GM12878 (cell line): ENCODE measurements around the gene PCDHGA6. TPM values are rescaled to one million over a fixed set of nuclear protein-coding genes. Genes with fewer than 3 reads are reported as not detected.

Experiments
- ATAC-seq: fragments of 200-7000 bp; cut with Tn5 transposase; 3 replicates; pipeline ENCODE4 v1.9.1; 2020; ENCODE audit warnings: mild to moderate bottlenecking, moderate library complexity
- BruUV-seq: library from RNA; stranded (reverse); fragments of 400-500 nt; replicated peaks from 2 replicates; lab custom pipeline; 2021; lab: Mats Ljungman, UMichigan
- CTCF ChIA-PET: fragments of 300-600 bp; sonication (Branson Sonifier 250); formaldehyde crosslinking; extraction: SDS; loops from one replicate; lab custom pipeline; 2021; ENCODE audit warnings: inconsistent platforms; lab: Yijun Ruan, JAX
- POLR2A ChIA-PET: fragments of 350-600 bp; formaldehyde crosslinking; extraction: SDS; loops from one replicate; lab custom pipeline; 2021; ENCODE audit warnings: inconsistent platforms; lab: Charles Lee
- RAD21 ChIA-PET: fragments of 300-600 bp; sonication (Branson Sonifier 250); formaldehyde crosslinking; loops from one replicate; lab custom pipeline; 2023; ENCODE audit warnings: antibody characterized with exemption; ENCODE audit not compliant: unreplicated experiment; lab: Charles Lee
- SMC1A ChIA-PET: fragments of 300-600 bp; sonication (Branson Sonifier 250); formaldehyde crosslinking; loops from one replicate; lab custom pipeline; 2023; ENCODE audit not compliant: unreplicated experiment, uncharacterized antibody; lab: Charles Lee
- DNase-seq: peaks from one replicate; pipeline ENCODE4 v3.0.0-alpha.2; 2011; ENCODE audit warnings: low read depth, low spot score
- FAIRE-seq: peaks from 3 replicates; lab custom pipeline; 2011; peaks lifted over from hg19 to GRCh38; lab: Jason Lieb, UNC
- H2AFZ ChIP-seq: 2 replicates; pipeline ENCODE4 v1.6.0; 2011; ENCODE audit warnings: low read depth, low read length, control low read depth; ENCODE audit not compliant: control insufficient read depth
- H3K27ac ChIP-seq: 2 replicates; pipeline ENCODE4 v1.5.1; 2011; ENCODE audit warnings: control low read depth; ENCODE audit not compliant: control insufficient read depth, insufficient read depth
- H3K27me3 ChIP-seq, 2 experiments: replicated peaks in 1 of 2; 2 replicates each; pipeline versions ENCODE4 v1.6.0 to v1.6.1; 2011; ENCODE audit warnings: low read length in 1 of 2; ENCODE audit not compliant: control insufficient read depth in 2 of 2, insufficient read depth in 2 of 2
- H3K36me3 ChIP-seq, 2 experiments: 2 replicates each; pipeline ENCODE4 v1.5.1; 2011; ENCODE audit warnings: low read length in 1 of 2; ENCODE audit not compliant: control insufficient read depth in 2 of 2, insufficient read depth in 2 of 2
- H3K4me1 ChIP-seq: 2 replicates; pipeline ENCODE4 v1.6.1; 2011; ENCODE audit warnings: mild to moderate bottlenecking, low read length, moderate library complexity, mixed read lengths; ENCODE audit not compliant: control insufficient read depth, insufficient read depth
- H3K4me2 ChIP-seq: 2 replicates; pipeline ENCODE4 v1.6.0; 2011; ENCODE audit warnings: control low read depth; ENCODE audit not compliant: control insufficient read depth, insufficient read depth
- H3K4me3 ChIP-seq: fragments of 200-600 bp; sonication (generic); 2 replicates; pipeline ENCODE4 v1.5.1; 2016
- H3K79me2 ChIP-seq: 2 replicates; pipeline ENCODE4 v1.6.0; 2011; ENCODE audit warnings: low read length; ENCODE audit not compliant: control insufficient read depth, insufficient read depth
- H3K9ac ChIP-seq: 2 replicates; pipeline ENCODE4 v1.8.0; 2011; ENCODE audit warnings: low read length, control low read depth, mixed read lengths; ENCODE audit not compliant: control insufficient read depth, insufficient read depth
- H3K9me3 ChIP-seq: replicated peaks from 3 replicates; pipeline ENCODE4 v1.5.1; 2011; ENCODE audit warnings: mild to moderate bottlenecking, low read length; ENCODE audit not compliant: control insufficient read depth, insufficient read depth
- H4K20me1 ChIP-seq: 2 replicates; pipeline ENCODE4 v1.6.0; 2011; ENCODE audit not compliant: control insufficient read depth, insufficient read depth
- CBX3 ChIP-seq: fragments of 200-600 bp; sonication (generic); IDR thresholded peaks from 2 replicates; pipeline ENCODE4 v1.6.1; 2016; ENCODE audit warnings: low read depth, borderline replicate concordance
- CREM ChIP-seq: IDR thresholded peaks from 2 replicates; pipeline ENCODE4 v1.6.1; 2014; ENCODE audit warnings: antibody characterized with exemption, low read depth
- KLF5 ChIP-seq: fragments of 450-650 bp; IDR thresholded peaks from 2 replicates; pipeline ENCODE4 v1.6.1; 2014; ENCODE audit warnings: mild to moderate bottlenecking; ENCODE audit not compliant: partially characterized antibody
- NFIC ChIP-seq: IDR thresholded peaks from 2 replicates; pipeline ENCODE4 v1.6.1; 2012; ENCODE audit warnings: low read depth, mild to moderate bottlenecking, inconsistent platforms, low read length, moderate library complexity
- NFXL1 ChIP-seq: fragments of 450-650 bp; IDR thresholded peaks from 2 replicates; pipeline ENCODE4 v1.6.1; 2017; ENCODE audit warnings: antibody characterized with exemption, mild to moderate bottlenecking, borderline replicate concordance
- NR2C2 ChIP-seq: IDR thresholded peaks from 2 replicates; pipeline ENCODE4 v1.6.1; 2011; ENCODE audit warnings: borderline replicate concordance, low read depth; ENCODE audit not compliant: control insufficient read depth, insufficient read length
- NRF1 ChIP-seq: conservative IDR thresholded peaks from 2 replicates; pipeline ENCODE4 v1.6.1; 2011; ENCODE audit warnings: mild to moderate bottlenecking, low read depth, low read length, improper control_type of control experiment
- RAD21 ChIP-seq: IDR thresholded peaks from 2 replicates; pipeline ENCODE4 v1.6.1; 2011; ENCODE audit warnings: mild to moderate bottlenecking, low read depth, low read length, moderate library complexity; ENCODE audit not compliant: insufficient read depth
- RAD51 ChIP-seq: fragments of 450-650 bp; IDR thresholded peaks from 2 replicates; pipeline ENCODE4 v1.6.1; 2016; ENCODE audit warnings: moderate library complexity, mild to moderate bottlenecking, inconsistent platforms
- RBBP5 ChIP-seq: fragments of 200-600 bp; sonication (generic); conservative IDR thresholded peaks from 2 replicates; pipeline ENCODE4 v1.6.1; 2016
- RFX5 ChIP-seq: IDR thresholded peaks from 2 replicates; pipeline ENCODE4 v1.6.1; 2011; ENCODE audit warnings: low read depth, low read length, improper control_type of control experiment
- SPI1 ChIP-seq: IDR thresholded peaks from 2 replicates; pipeline ENCODE4 v1.6.1; 2011; ENCODE audit warnings: low read depth, mild to moderate bottlenecking, low read length, moderate library complexity, borderline replicate concordance; ENCODE audit not compliant: insufficient read depth
- ZNF207 ChIP-seq: fragments of 450-650 bp; IDR thresholded peaks from 2 replicates; pipeline ENCODE4 v1.6.1; 2014; ENCODE audit warnings: antibody characterized with exemption, mild to moderate bottlenecking, borderline replicate concordance
- WGBS: methylation state at CpG from one replicate; pipeline ENCODE4 v1.1.6; 2016; ENCODE audit warnings: low lambda C conversion rate; ENCODE audit not compliant: insufficient replicate concordance, insufficient coverage; ENCODE audit errors: missing lambda C conversion rate; 5-methylcytosine and 5-hydroxymethylcytosine counted together
- in situ Hi-C: fragments of 300-500 bp; cut with MboI; formaldehyde crosslinking; loops from 9 replicates; pipeline ENCODE4 v1.14.3; 2018; ENCODE audit warnings: mixed read lengths
- intact Hi-C: fragments of 100-400 bp; cut with micrococcal nuclease; formaldehyde crosslinking; loops from one replicate; pipeline ENCODE4 v1.14.2; 2022; ENCODE audit not compliant: unreplicated experiment
- polyA plus RNA-seq, 11 experiments: library from polyadenylated mRNA; depleted of rRNA in 4 of 11; unstranded in 6 of 11; stranded (reverse) in 5 of 11; fragments of >200 nt; fragmentation: Nextera tagmentation in 4 of 11; fragmentation: Illumina TruSeq in 1 of 11; extraction: Ambion mirVana in 4 of 11; extraction: Trizol in 1 of 11; gene quantifications; 1 replicate in 1 of 11; 2 replicates in 10 of 11; pipeline versions ENCODE4 v1.2.1 to v1.2.3, GENCODE V29; 2011 to 2016; ENCODE audit warnings: inconsistent platforms in 2 of 11, missing spikeins in 2 of 11, low read depth in 1 of 11
- total RNA-seq, 4 experiments: library from RNA; depleted of rRNA in 3 of 4; stranded (reverse); fragments of >200 nt in 3 of 4; fragmentation: Illumina TruSeq in 1 of 4; extraction: Trizol in 1 of 4; gene quantifications; 2 replicates each; pipeline versions ENCODE4 v1.2.1 to v1.2.3, GENCODE V29; 2013 to 2021
- TF ChIP-seq, protein P1 (sequence below): fragments of 150-350 bp; IDR thresholded peaks from 2 replicates; pipeline ENCODE4 v1.6.1; 2016; ENCODE audit warnings: low read depth, low read length

The PCDHGA6 gene
- total and polyA plus RNA-seq, 10 of the 15 experiments (the other 5 are each of a cell fraction or from before 2014, with no cell fraction given), result 0.04 to 0.60 (median 0.15) TPM; not detected in 3

DNA sequence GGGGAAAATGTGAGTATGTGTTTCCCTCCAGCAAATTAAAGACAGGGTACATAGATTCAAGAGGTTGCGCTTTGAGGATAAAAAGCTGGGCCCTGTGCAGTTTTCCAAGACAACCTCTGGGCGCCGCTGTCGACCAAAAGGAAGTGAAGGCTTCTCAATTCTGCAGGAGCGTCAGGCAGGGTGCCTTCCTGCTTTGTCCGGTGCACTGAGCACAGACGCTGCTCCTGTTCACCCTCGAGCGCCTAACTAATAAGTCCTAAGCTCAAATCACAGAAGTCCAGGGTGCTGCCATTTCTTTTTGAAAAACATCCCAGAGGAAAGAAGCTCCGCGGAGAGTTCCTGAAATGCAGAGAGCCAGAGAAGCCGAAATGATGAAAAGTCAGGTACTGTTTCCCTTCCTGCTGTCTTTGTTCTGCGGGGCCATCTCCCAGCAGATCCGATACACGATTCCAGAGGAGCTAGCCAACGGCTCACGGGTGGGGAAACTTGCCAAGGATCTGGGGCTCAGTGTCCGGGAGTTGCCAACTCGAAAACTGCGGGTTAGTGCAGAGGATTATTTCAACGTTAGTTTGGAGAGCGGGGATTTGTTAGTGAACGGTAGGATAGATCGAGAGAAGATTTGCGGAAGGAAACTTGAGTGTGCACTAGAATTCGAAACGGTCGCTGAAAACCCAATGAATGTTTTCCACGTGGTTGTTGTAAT is 23.6 kb upstream of the PCDHGA6 start, which contains the start of gene PCDHGB1 (continued):
- TF ChIP-seq, protein P1, sequence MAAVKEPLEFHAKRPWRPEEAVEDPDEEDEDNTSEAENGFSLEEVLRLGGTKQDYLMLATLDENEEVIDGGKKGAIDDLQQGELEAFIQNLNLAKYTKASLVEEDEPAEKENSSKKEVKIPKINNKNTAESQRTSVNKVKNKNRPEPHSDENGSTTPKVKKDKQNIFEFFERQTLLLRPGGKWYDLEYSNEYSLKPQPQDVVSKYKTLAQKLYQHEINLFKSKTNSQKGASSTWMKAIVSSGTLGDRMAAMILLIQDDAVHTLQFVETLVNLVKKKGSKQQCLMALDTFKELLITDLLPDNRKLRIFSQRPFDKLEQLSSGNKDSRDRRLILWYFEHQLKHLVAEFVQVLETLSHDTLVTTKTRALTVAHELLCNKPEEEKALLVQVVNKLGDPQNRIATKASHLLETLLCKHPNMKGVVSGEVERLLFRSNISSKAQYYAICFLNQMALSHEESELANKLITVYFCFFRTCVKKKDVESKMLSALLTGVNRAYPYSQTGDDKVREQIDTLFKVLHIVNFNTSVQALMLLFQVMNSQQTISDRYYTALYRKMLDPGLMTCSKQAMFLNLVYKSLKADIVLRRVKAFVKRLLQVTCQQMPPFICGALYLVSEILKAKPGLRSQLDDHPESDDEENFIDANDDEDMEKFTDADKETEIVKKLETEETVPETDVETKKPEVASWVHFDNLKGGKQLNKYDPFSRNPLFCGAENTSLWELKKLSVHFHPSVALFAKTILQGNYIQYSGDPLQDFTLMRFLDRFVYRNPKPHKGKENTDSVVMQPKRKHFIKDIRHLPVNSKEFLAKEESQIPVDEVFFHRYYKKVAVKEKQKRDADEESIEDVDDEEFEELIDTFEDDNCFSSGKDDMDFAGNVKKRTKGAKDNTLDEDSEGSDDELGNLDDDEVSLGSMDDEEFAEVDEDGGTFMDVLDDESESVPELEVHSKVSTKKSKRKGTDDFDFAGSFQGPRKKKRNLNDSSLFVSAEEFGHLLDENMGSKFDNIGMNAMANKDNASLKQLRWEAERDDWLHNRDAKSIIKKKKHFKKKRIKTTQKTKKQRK, result no peak
- TF ChIP-seq RBBP5, result no peak
- TF ChIP-seq RAD21, result peak; percentile 36; the same call in 1 of the 2 replicates
- no peak for TF ChIP-seq NRF1
- no peak for TF ChIP-seq SPI1
- no peak for TF ChIP-seq KLF5
- no peak for TF ChIP-seq NFIC

DNA sequence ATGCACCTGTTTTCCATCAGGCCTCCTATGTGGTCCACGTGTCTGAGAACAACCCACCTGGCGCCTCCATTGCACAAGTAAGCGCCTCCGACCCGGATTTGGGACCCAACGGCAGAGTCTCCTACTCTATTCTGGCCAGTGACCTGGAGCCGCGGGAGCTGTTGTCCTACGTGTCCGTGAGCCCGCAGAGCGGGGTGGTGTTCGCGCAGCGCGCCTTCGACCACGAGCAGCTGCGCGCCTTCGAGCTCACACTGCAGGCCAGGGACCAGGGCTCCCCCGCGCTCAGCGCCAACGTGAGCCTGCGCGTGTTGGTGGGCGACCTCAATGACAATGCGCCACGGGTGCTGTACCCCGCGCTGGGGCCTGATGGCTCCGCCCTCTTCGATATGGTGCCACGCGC is 22.1 kb upstream of the PCDHGA6 start:
- Histone ChIP-seq H3K79me2 (no peaks in the 10 kb centered on the region), H3K36me3 (no peaks in the 10 kb centered on the region), H3K27ac (no peak overlapping the region), H3K27me3 (no peaks in the 10 kb centered on the region), H4K20me1 (no peaks in the 10 kb centered on the region), H2AFZ (no peak overlapping the region), H3K4me3 (no peak overlapping the region), H3K4me2 (no peak overlapping the region), H3K4me1 (no peaks in the 10 kb centered on the region), H3K9ac (no peak overlapping the region), H3K9me3 (no peaks in the 10 kb centered on the region; the same call in 1 of the 3 replicates)
- SMC1A ChIA-PET, result no interaction called here
- 82% methylated on average over 20 of the region's 36 CpGs for WGBS
- no peak for DNase-seq
- RAD21 ChIA-PET, result no interaction called here
- CTCF ChIA-PET, result no interaction called here
- intact Hi-C loops (no loop called here), in situ Hi-C loops (no loop called here)
- POLR2A ChIA-PET, result no interaction called here
- TF ChIP-seq NFXL1, result no peak
- no peak for TF ChIP-seq CBX3
- no peak for TF ChIP-seq RFX5
- no peak for TF ChIP-seq CREM
- no peak for TF ChIP-seq NR2C2
- TF ChIP-seq RAD51, result no peak
- no peak for TF ChIP-seq ZNF207
- FAIRE-seq, result no peak
- ATAC-seq, result no peak
- BruUV-seq, result no TSS peak
